GM18868 (cell line): Measurements from ENCODE around the gene GRID1.
A peak's percentile ranks its signal among the peaks of the same experiment; 100 is the strongest.

Experiments
- ATAC-seq: cut with Tn5 transposase; IDR thresholded peaks from one replicate; pipeline ENCODE4 v1.9.1; 2021; ENCODE audit warnings: mild to moderate bottlenecking, moderate library complexity; ENCODE audit not compliant: unreplicated experiment

GRID1 gene

GRCh38 chr10:86281396-86281795 lies 85.2 kb downstream of the GRID1 start:
- no peak for ATAC-seq

- ATAC-seq, result no peak
Measured at GRCh38 chr10:86269332-86269731, 97.3 kb downstream of the GRID1 start.

GRCh38 chr10:86267286-86268195 lies 99.1 kb downstream of the GRID1 start:
- no peak for ATAC-seq

- ATAC-seq, result no peak
Measured at GRCh38 chr10:86266446-86267242, 100.0 kb downstream of the GRID1 start.

GRCh38 chr10:86265895-86266259 lies 100.7 kb downstream of the GRID1 start:
- ATAC-seq, result no peak

- ATAC-seq, result no peak
Measured at GRCh38 chr10:86265236-86265894, 101.2 kb downstream of the GRID1 start.

- no peak for ATAC-seq
Measured at GRCh38 chr10:86264481-86265231, 101.9 kb downstream of the GRID1 start.

GRCh38 chr10:86263907-86264306 lies 102.7 kb downstream of the GRID1 start:
- ATAC-seq, result no peak

- no peak for ATAC-seq
Measured at GRCh38 chr10:86263209-86263608, 103.4 kb downstream of the GRID1 start.

GRCh38 chr10:86262688-86263181 lies 103.9 kb downstream of the GRID1 start:
- ATAC-seq, result no peak

- ATAC-seq, result peak; percentile 68
Measured at GRCh38 chr10:86261941-86262687, 104.5 kb downstream of the GRID1 start.

- no peak for ATAC-seq
Measured at GRCh38 chr10:86261470-86261869, 105.1 kb downstream of the GRID1 start.

GRCh38 chr10:86260564-86260963 lies 106.0 kb downstream of the GRID1 start:
- ATAC-seq, result no peak

- no peak for ATAC-seq
Measured at GRCh38 chr10:86259901-86260562, 106.6 kb downstream of the GRID1 start.

GRCh38 chr10:86258941-86259340 lies 107.7 kb downstream of the GRID1 start:
- no peak for ATAC-seq

GRCh38 chr10:86258499-86258898 lies 108.1 kb downstream of the GRID1 start:
- no peak for ATAC-seq

GRCh38 chr10:86257683-86258082 lies 108.9 kb downstream of the GRID1 start:
- ATAC-seq, result no peak

- ATAC-seq, result no peak
Measured at GRCh38 chr10:86256690-86257315, 109.8 kb downstream of the GRID1 start.
